AG04450 (cell line): ENCODE results near the gene TFR2. TPM values are rescaled to one million over a fixed set of nuclear protein-coding genes. Genes with fewer than 3 reads are reported as not detected.

Experiments used
- CTCF ChIA-PET: fragments of 300-600, 350-600 bp; formaldehyde crosslinking; extraction: SDS; loops from one replicate; lab custom pipeline; 2022; ENCODE audit warnings: antibody characterized with exemption, inconsistent platforms; lab: Charles Lee
- POLR2A ChIA-PET: fragments of 350-600 bp; formaldehyde crosslinking; extraction: SDS; loops from one replicate; lab custom pipeline; 2021; ENCODE audit warnings: antibody characterized with exemption, inconsistent platforms; lab: Yijun Ruan, JAX
- DNase-seq: peaks from one replicate; pipeline ENCODE4 v3.0.0-alpha.2; 2011; ENCODE audit warnings: low read depth, low spot score
- H3K27ac ChIP-seq: one replicate; pipeline ENCODE4 v1.5.1; 2012; ENCODE audit warnings: low read depth, low read length, control low read depth
- H3K27me3 ChIP-seq: one replicate; pipeline ENCODE4 v1.6.0; 2012; ENCODE audit warnings: low read length; ENCODE audit not compliant: control insufficient read depth, insufficient read depth
- H3K4me3 ChIP-seq: 2 replicates; pipeline ENCODE4 v1.5.1; 2011; ENCODE audit warnings: mild to moderate bottlenecking, low read depth, low read length, control low read depth
- H3K9me3 ChIP-seq: 2 replicates; pipeline ENCODE4 v1.5.1; 2012; ENCODE audit warnings: low read length; ENCODE audit not compliant: control insufficient read depth, insufficient read depth
- polyA plus RNA-seq: library from polyadenylated mRNA; depleted of rRNA; stranded (reverse); fragments of >200 nt; gene quantifications from 2 replicates; pipeline ENCODE4 v1.2.3, GENCODE V29; 2011
- TF ChIP-seq, protein P1 (sequence below): IDR thresholded peaks from 2 replicates; pipeline ENCODE4 v1.5.1; 2011; ENCODE audit warnings: low read depth, low read length, control low read depth, inconsistent platforms

The TFR2 gene
- polyA plus RNA-seq, 1 experiment: 0.05 TPM

DNA sequence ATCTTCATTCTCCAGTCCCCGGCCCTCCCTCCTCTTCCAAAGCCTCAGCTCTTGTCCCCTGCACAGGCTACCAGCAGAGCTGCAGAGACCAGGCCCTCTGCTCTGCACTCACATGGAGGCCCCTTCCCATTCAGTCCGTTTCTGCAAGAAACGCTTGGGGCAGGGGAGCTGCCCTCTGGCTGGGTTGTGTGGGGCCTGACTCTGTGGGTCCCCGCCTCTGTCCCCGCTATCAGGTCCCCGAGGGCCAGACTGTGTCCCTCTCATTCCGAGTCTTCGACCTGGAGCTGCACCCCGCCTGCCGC is 37.7 kb downstream of the TFR2 start:
- peak overlapping the region; percentile 77 for H3K27ac ChIP-seq
- TF ChIP-seq, protein P1, sequence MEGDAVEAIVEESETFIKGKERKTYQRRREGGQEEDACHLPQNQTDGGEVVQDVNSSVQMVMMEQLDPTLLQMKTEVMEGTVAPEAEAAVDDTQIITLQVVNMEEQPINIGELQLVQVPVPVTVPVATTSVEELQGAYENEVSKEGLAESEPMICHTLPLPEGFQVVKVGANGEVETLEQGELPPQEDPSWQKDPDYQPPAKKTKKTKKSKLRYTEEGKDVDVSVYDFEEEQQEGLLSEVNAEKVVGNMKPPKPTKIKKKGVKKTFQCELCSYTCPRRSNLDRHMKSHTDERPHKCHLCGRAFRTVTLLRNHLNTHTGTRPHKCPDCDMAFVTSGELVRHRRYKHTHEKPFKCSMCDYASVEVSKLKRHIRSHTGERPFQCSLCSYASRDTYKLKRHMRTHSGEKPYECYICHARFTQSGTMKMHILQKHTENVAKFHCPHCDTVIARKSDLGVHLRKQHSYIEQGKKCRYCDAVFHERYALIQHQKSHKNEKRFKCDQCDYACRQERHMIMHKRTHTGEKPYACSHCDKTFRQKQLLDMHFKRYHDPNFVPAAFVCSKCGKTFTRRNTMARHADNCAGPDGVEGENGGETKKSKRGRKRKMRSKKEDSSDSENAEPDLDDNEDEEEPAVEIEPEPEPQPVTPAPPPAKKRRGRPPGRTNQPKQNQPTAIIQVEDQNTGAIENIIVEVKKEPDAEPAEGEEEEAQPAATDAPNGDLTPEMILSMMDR: no peak
- no peaks in the 10 kb centered on the region for H3K27me3 ChIP-seq
- no peak for DNase-seq
- peak overlapping the region; percentile 94 for H3K4me3 ChIP-seq
- H3K9me3 ChIP-seq: no peaks in the 10 kb centered on the region; the same call in 1 of the 2 replicates
- ChIA-PET POLR2A (interaction anchor here (0.5 to 3.7 kb wide), 6 partner anchors 9 to 1732 kb away, joined by 3 to 68 read pairs (median 6); partner anchors contain the start of genes FBXO24, LRCH4 and MOSPD3), CTCF (interaction anchor here (0.7 to 2.3 kb wide), 4 partner anchors 9 to 135 kb away, joined by 3 to 14 read pairs (median 6); partner anchors contain the start of genes FBXO24 and MOSPD3)

DNA sequence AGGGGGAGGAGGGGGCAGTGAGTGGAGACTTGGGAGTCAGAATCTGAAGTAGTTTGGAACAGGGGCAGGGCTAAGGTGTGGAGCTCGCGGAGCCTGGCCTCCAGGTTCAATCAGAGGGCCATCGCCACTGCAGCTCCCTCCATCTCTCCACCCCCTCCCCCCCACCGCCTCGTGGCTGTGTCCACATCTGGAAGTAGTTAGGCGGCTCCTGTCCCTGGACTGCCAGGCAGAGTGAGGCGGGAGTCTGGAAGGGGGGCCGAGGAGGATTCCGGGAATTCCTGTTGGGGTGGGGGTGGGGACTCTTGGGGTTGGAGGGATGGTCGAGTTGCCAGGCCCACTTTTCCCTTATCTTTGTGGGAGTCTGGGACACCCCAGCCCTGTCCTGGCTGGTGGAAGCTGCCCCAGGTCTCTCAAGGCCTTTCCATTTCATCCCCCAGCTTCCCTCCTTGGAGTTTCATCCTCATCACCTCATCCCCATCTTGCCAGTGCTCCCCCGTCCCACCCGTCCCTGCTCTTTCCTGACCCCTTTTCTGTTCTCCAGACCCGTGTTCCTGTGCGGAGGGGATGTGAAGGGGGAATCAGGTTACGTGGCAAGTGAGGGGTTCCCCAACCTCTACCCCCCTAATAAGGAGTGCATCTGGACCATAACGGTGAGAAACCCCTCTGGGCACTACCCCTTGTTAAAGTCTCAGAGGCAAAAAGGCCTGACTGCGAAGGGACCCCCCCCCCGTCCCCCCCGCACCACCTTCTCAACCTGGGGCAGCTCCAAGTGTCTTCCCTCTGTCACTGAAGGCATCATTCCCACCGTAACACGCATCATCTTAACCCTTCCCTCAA is 38.2 kb downstream of the TFR2 start:
- Histone ChIP-seq H3K4me3 (peak overlapping the region; percentile 94), H3K9me3 (no peaks in the 10 kb centered on the region; the same call in 1 of the 2 replicates), H3K27ac (peak overlapping the region; percentile 77), H3K27me3 (no peaks in the 10 kb centered on the region)
- TF ChIP-seq, protein P1: no peak
- no peak for DNase-seq
- POLR2A ChIA-PET: interaction anchor here (0.5 to 3.7 kb wide), 11 partner anchors 9 to 515 kb away, joined by 3 to 68 read pairs (median 5); partner anchors contain the start of genes FBXO24, LRCH4, MOSPD3 and POP7
- CTCF ChIA-PET: interaction anchor here (0.6 to 2.3 kb wide), 12 partner anchors 10 to 582 kb away, joined by 3 to 14 read pairs (median 4); partner anchors contain the start of genes FBXO24 and MOSPD3

DNA sequence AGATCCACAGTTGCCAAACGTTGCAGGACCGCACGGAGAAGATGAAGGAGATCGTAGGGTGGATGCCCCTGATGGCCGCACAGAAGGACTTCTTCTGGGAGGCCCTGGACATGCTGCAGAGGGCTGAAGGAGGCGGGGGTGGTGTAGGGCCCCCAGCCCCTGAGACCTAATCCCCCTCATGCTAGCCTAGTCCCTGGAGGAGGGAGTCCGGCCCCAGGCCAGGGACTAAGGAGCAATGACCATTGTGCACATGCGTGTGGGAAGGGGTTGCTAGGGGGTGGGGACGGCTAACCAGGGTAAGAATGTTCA is 40.7 kb downstream of the TFR2 start:
- ChIA-PET CTCF (no interaction called here), POLR2A (interaction anchor here (3.7 kb wide), 1 partner anchor 15 kb away, joined by 68 read pairs; the partner anchor contains the start of genes FBXO24 and LRCH4)
- Histone ChIP-seq H3K4me3 (no peak overlapping the region), H3K9me3 (no peaks in the 10 kb centered on the region; the same call in 1 of the 2 replicates), H3K27me3 (no peaks in the 10 kb centered on the region), H3K27ac (no peak overlapping the region)
- TF ChIP-seq, protein P1: no peak
- no peak for DNase-seq

DNA sequence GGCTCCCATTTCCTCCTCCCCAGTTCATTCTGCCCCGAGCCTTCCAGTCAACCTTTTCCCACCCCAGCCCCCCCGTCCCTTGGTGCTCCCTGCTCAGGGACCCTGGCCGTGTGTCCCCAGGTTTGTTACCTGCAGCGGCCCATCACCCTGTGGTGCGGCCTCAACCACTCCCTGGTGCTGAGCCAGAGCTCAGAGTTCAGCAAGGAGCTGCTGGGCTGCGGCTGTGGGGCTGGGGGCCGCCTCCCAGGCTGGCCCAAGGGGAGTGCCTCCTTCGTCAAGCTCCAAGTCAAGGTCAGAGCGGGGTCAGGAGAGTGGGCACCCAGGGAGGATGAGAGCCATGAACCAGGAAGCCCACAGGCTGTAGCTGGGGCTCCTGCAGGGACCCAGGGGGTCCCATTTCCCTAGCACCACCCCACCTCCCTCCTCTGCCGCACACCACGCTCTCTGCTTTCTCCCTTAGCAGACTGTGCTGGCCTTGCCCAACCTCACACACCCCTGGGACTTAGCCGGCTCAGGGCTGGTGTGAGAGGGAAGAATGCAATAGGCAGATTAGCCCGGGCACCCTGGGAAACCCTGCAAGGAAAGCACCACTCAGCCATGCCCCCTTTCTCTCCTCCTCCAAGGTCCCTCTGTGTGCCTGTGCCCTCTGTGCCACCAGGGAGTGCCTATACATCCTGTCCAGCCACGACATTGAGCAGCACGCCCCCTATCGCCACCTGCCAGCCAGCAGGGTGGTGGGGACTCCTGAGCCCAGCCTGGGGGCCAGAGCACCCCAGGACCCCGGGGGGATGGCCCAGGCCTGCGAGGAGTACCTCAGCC is 41.2 kb downstream of the TFR2 start:
- POLR2A ChIA-PET: no interaction called here
- Histone ChIP-seq H3K9me3 (no peaks in the 10 kb centered on the region; the same call in 1 of the 2 replicates), H3K27ac (no peak overlapping the region), H3K27me3 (no peaks in the 10 kb centered on the region), H3K4me3 (no peak overlapping the region)
- CTCF ChIA-PET: no interaction called here
- no peak for DNase-seq
- TF ChIP-seq, protein P1: no peak
